HepG2 (cell line): ENCODE measurements around the gene RAB11FIP5. TPM values are rescaled to one million over a fixed set of nuclear protein-coding genes. Genes with fewer than 3 reads are reported as not detected.

ENCODE experiments used
- FOXM1 ChIP-seq: sonication (generic); formaldehyde crosslinking; IDR thresholded peaks from 2 replicates; pipeline ENCODE4 v1.5.0; 2020; ENCODE audit warnings: missing genetic modification reagents
- MTA1 ChIP-seq: sonication (generic); formaldehyde crosslinking; IDR thresholded peaks from 2 replicates; pipeline ENCODE4 v1.4.0; 2020; ENCODE audit warnings: missing genetic modification reagents, mild to moderate bottlenecking, borderline replicate concordance
- PLSCR1 ChIP-seq: sonication (generic); formaldehyde crosslinking; IDR thresholded peaks from 2 replicates; pipeline ENCODE4 v1.5.0; 2020; ENCODE audit warnings: missing genetic modification reagents, mild to moderate bottlenecking, borderline replicate concordance
- SMAD3 ChIP-seq: sonication (generic); formaldehyde crosslinking; IDR thresholded peaks from 2 replicates; pipeline ENCODE4 v1.4.0; 2020; ENCODE audit warnings: missing genetic modification reagents
- ZHX2 ChIP-seq, 2 experiments: sonication (generic) in 1 of 2; formaldehyde crosslinking in 1 of 2; IDR thresholded peaks; 2 replicates each; pipeline versions ENCODE4 v1.6.1 to v1.9.0; 2014 to 2022; ENCODE audit warnings: antibody characterized with exemption in 1 of 2, borderline replicate concordance in 1 of 2, inconsistent platforms in 1 of 2, low read depth in 1 of 2, missing genetic modification reagents in 1 of 2
- ZNF446 ChIP-seq: sonication (generic); formaldehyde crosslinking; IDR thresholded peaks from 2 replicates; pipeline ENCODE4 v1.5.0; 2020; ENCODE audit warnings: mild to moderate bottlenecking, missing genetic modification reagents
- polyA plus RNA-seq, 8 experiments: library from polyadenylated mRNA; depleted of rRNA in 3 of 8; stranded (reverse) in 7 of 8; unstranded in 1 of 8; fragments of >200 nt; fragmentation: Illumina TruSeq in 4 of 8; extraction: Trizol in 4 of 8; gene quantifications; 2 replicates each; pipeline versions ENCODE4 v1.2.1 to v1.2.3, GENCODE V29; 2011 to 2016; ENCODE audit warnings: low read depth in 4 of 8, missing spikeins in 1 of 8, mixed read lengths in 1 of 8; ENCODE audit not compliant: insufficient read depth in 1 of 8
- total RNA-seq, 5 experiments: library from RNA; depleted of rRNA; stranded (reverse); fragments of >200 nt; fragmentation: Illumina TruSeq; extraction: Trizol; gene quantifications; 2 replicates each; pipeline ENCODE4 v1.2.3, GENCODE V29; 2016; ENCODE audit warnings: low read depth in 1 of 5
- TF ChIP-seq, protein P1 (sequence below), 2 experiments: sonication (generic) in 1 of 2; formaldehyde crosslinking in 1 of 2; IDR thresholded peaks; 2 replicates each; pipeline versions ENCODE4 v1.4.0 to v1.6.1; 2016 to 2020; ENCODE audit warnings: borderline replicate concordance in 1 of 2, low read depth in 1 of 2, mild to moderate bottlenecking in 1 of 2, missing genetic modification reagents in 1 of 2
- TF ChIP-seq, protein P2 (sequence below): sonication (generic); formaldehyde crosslinking; IDR thresholded peaks from 2 replicates; pipeline ENCODE4 v1.9.0; 2021; ENCODE audit warnings: missing genetic modification reagents, borderline replicate concordance

The RAB11FIP5 gene
- total and polyA plus RNA-seq, 2 of the 13 experiments (the other 11 are each of a cell fraction or from before 2014, with no cell fraction given), result 9.4 to 22.9 TPM

DNA sequence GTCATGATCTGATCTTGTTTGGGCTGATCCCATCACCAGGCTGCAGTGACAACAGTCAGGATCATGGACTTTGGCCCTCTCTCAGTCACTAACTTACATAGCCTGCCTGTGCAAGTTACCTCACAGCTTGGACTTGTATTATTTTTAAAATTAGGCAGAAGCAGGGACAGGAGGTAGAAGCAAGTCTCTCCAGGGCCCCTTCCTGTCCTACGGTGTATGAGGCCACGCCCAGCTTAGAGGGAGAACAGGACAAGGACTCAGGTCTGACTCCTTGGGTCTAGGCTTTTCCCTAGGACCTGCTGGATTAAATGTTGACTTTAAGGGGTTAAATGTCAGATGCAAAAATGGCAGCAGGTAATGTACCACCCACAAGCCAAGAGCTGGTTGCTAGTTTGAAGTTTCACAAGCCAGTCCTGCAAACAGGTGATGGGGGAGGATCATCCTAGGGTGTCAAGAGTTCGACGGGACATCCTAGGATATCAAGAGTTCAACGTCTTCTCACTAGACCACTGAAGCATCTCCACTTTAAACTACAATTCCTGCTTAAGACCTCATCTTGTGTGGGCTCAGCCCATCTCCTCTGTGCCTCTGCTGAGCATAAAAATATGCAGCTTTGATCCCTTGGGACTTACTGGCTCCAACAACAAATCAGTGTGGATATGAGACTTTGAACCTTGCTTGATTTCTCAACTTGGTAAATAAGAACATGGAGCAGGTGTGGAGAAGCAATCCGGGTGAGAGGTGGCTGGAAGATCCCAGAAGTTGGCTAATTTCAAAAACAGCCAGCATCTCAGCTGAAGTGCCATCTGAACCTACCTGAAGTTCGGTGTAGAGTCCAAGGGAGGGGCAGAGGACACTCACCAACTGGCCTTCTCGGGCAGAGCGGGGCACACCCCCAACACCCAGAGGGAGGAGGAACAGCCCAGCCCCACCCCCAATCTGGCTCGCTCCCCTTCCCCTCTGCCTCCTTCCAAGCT, 80.7 kb downstream of the RAB11FIP5 start (continued):
- TF ChIP-seq, protein P1, sequence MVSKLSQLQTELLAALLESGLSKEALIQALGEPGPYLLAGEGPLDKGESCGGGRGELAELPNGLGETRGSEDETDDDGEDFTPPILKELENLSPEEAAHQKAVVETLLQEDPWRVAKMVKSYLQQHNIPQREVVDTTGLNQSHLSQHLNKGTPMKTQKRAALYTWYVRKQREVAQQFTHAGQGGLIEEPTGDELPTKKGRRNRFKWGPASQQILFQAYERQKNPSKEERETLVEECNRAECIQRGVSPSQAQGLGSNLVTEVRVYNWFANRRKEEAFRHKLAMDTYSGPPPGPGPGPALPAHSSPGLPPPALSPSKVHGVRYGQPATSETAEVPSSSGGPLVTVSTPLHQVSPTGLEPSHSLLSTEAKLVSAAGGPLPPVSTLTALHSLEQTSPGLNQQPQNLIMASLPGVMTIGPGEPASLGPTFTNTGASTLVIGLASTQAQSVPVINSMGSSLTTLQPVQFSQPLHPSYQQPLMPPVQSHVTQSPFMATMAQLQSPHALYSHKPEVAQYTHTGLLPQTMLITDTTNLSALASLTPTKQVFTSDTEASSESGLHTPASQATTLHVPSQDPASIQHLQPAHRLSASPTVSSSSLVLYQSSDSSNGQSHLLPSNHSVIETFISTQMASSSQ (IDR thresholded peaks at IDR 0.05; ENCODE audit: low read depth), result peak; percentile 60; the same call in 1 of the 2 replicates
- TF ChIP-seq, protein P1 (CRISPR knock-in tag; IDR thresholded peaks at IDR 0.05; ENCODE audit: borderline replicate concordance), result peak; percentile 8; the same call in 1 of the 2 replicates
- no peak; the same call in 1 of the 2 replicates for TF ChIP-seq FOXM1 (CRISPR knock-in tag)
- no peak; the same call in 1 of the 2 replicates for TF ChIP-seq ZHX2 (IDR thresholded peaks at IDR 0.05; ENCODE audit: low read depth)
- TF ChIP-seq ZHX2 (CRISPR knock-in tag; IDR thresholded peaks at IDR 0.05; ENCODE audit: borderline replicate concordance), result no peak; the same call in 1 of the 2 replicates
- TF ChIP-seq PLSCR1 (CRISPR knock-in tag), result no peak
- TF ChIP-seq, protein P2, sequence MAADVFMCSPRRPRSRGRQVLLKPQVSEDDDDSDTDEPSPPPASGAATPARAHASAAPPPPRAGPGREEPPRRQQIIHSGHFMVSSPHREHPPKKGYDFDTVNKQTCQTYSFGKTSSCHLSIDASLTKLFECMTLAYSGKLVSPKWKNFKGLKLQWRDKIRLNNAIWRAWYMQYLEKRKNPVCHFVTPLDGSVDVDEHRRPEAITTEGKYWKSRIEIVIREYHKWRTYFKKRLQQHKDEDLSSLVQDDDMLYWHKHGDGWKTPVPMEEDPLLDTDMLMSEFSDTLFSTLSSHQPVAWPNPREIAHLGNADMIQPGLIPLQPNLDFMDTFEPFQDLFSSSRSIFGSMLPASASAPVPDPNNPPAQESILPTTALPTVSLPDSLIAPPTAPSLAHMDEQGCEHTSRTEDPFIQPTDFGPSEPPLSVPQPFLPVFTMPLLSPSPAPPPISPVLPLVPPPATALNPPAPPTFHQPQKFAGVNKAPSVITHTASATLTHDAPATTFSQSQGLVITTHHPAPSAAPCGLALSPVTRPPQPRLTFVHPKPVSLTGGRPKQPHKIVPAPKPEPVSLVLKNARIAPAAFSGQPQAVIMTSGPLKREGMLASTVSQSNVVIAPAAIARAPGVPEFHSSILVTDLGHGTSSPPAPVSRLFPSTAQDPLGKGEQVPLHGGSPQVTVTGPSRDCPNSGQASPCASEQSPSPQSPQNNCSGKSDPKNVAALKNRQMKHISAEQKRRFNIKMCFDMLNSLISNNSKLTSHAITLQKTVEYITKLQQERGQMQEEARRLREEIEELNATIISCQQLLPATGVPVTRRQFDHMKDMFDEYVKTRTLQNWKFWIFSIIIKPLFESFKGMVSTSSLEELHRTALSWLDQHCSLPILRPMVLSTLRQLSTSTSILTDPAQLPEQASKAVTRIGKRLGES (CRISPR knock-in tag), result 0 out of 2 replicates have a peak, but pooled peaks have one; percentile 5
- TF ChIP-seq SMAD3, result peak; percentile 87
- TF ChIP-seq ZNF446 (CRISPR knock-in tag), result no peak
- TF ChIP-seq MTA1, result peak; percentile 89
